Thoracic aorta (tissue), 2 donors: ENCODE data around the gene UBXN6. TPM values are rescaled to one million over a fixed set of nuclear protein-coding genes. Genes with fewer than 3 reads are reported as not detected.

Experiments used
- ATAC-seq: fragments of 150-250 bp; one replicate; pipeline ENCODE4 v1.8.0; 2017; ENCODE audit warnings: low read depth; ENCODE audit not compliant: insufficient number of reproducible peaks, low FRiP score
- DNase-seq: peaks from one replicate; pipeline ENCODE4 v3.0.0-alpha.2; 2020; ENCODE audit warnings: low spot score
- H3K27ac ChIP-seq, 2 donors: fragments of 200-600 bp; sonication (generic); 1 replicate in 1 of 2; 2 replicates in 1 of 2; pipeline ENCODE4 v1.5.1; 2016; ENCODE audit warnings: mild to moderate bottlenecking in 2 of 2, moderate library complexity in 2 of 2
- H3K27me3 ChIP-seq: fragments of 200-600 bp; sonication (generic); replicated peaks from 2 replicates; pipeline ENCODE4 v1.6.0; 2016; ENCODE audit warnings: mild to moderate bottlenecking; ENCODE audit not compliant: insufficient read depth
- H3K36me3 ChIP-seq: fragments of 200-600 bp; sonication (generic); one replicate; pipeline ENCODE4 v1.5.1; 2016
- H3K4me1 ChIP-seq, 2 donors: fragments of 200-600 bp; sonication (generic); 1 replicate in 1 of 2; 2 replicates in 1 of 2; pipeline versions ENCODE4 v1.5.1 to v1.6.0; 2016; ENCODE audit warnings: low read depth in 2 of 2, mild to moderate bottlenecking in 1 of 2; ENCODE audit not compliant: control insufficient read depth in 1 of 2
- H3K4me3 ChIP-seq: fragments of 200-600 bp; sonication (generic); 2 replicates; pipeline ENCODE4 v1.5.1; 2016; ENCODE audit warnings: mild to moderate bottlenecking
- H3K9me3 ChIP-seq: fragments of 200-600 bp; sonication (generic); 2 replicates; pipeline ENCODE4 v1.5.1; 2016
- CTCF ChIP-seq: fragments of 200-600 bp; sonication (generic); IDR thresholded peaks from one replicate; pipeline ENCODE4 v1.5.1; 2019; ENCODE audit warnings: antibody characterized with exemption
- total RNA-seq, 2 donors: library from RNA; depleted of rRNA; stranded (reverse); fragments of >200 nt; gene quantifications; one replicate each; pipeline versions ENCODE4 v1.1.0 to v1.2.3, GENCODE V29; 2016

UBXN6 gene
- total RNA-seq, 2 donors from 2014 or later, result 51.1 to 68.5 TPM

GRCh38 chr19:4493104-4493928 lies 35.7 kb upstream of the UBXN6 start:
- Histone ChIP-seq H3K27ac (no peak overlapping the region), H3K4me3 (no peak overlapping the region), H3K9me3 (no peaks in the 10 kb centered on the region), H3K36me3 (peaks cover 41% of the 10 kb centered on the region), H3K4me1 (no peaks in the 10 kb centered on the region), H3K27me3 (no peaks in the 10 kb centered on the region)
- ATAC-seq (no peak), DNase-seq (no peak)
- no peak for TF ChIP-seq CTCF

GRCh38 chr19:4492337-4493103 lies 34.9 kb upstream of the UBXN6 start:
- Histone ChIP-seq H3K9me3 (no peaks in the 10 kb centered on the region), H3K27me3 (no peaks in the 10 kb centered on the region), H3K36me3 (peaks cover 35% of the 10 kb centered on the region), H3K27ac (no peak overlapping the region), H3K4me1 (no peaks in the 10 kb centered on the region), H3K4me3 (no peak overlapping the region)
- no peak for TF ChIP-seq CTCF
- DNase-seq, result no peak
- no peak for ATAC-seq

- Histone ChIP-seq H3K4me1 (no peaks in the 10 kb centered on the region), H3K36me3 (peaks cover 39% of the 10 kb centered on the region), H3K27ac (no peak overlapping the region), H3K27me3 (no peaks in the 10 kb centered on the region), H3K9me3 (no peaks in the 10 kb centered on the region), H3K4me3 (no peak overlapping the region)
- ATAC-seq (no peak), DNase-seq (no peak)
- TF ChIP-seq CTCF, result no peak
Observed at GRCh38 chr19:4491446-4491845, 33.9 kb upstream of the UBXN6 start.

- no peak for TF ChIP-seq CTCF
- Histone ChIP-seq H3K36me3 (peaks cover 31% of the 10 kb centered on the region), H3K4me1 (no peaks in the 10 kb centered on the region), H3K4me3 (no peak overlapping the region), H3K27me3 (no peaks in the 10 kb centered on the region), H3K27ac (no peak overlapping the region), H3K9me3 (no peaks in the 10 kb centered on the region)
- ATAC-seq (no peak), DNase-seq (no peak)
Observed at GRCh38 chr19:4488496-4488895, 30.9 kb upstream of the UBXN6 start.

GRCh38 chr19:4487572-4487971 lies 30.0 kb upstream of the UBXN6 start:
- no peaks in the 10 kb centered on the region for H3K9me3 ChIP-seq
- H3K27ac ChIP-seq, result no peak overlapping the region
- no peaks in the 10 kb centered on the region for H3K4me1 ChIP-seq
- H3K36me3 ChIP-seq, result peaks cover 37% of the 10 kb centered on the region
- H3K27me3 ChIP-seq, result no peaks in the 10 kb centered on the region
- H3K4me3 ChIP-seq, result no peak overlapping the region
- no peak for DNase-seq
- ATAC-seq, result no peak
- no peak for TF ChIP-seq CTCF
